Smooth muscle cell of trachea (primary cell): Measurements from ENCODE around the gene SLC25A23. TPM values are rescaled to one million over a fixed set of nuclear protein-coding genes. Genes with fewer than 3 reads are reported as not detected.

Experiments
- total RNA-seq: library from RNA; depleted of rRNA; stranded (reverse); fragments of >200 nt; gene quantifications from 2 replicates; pipeline ENCODE4 v1.2.1, GENCODE V29; 2014

SLC25A23 gene
- total RNA-seq = 17.2 and 46.3 TPM in 2 replicates

DNA sequence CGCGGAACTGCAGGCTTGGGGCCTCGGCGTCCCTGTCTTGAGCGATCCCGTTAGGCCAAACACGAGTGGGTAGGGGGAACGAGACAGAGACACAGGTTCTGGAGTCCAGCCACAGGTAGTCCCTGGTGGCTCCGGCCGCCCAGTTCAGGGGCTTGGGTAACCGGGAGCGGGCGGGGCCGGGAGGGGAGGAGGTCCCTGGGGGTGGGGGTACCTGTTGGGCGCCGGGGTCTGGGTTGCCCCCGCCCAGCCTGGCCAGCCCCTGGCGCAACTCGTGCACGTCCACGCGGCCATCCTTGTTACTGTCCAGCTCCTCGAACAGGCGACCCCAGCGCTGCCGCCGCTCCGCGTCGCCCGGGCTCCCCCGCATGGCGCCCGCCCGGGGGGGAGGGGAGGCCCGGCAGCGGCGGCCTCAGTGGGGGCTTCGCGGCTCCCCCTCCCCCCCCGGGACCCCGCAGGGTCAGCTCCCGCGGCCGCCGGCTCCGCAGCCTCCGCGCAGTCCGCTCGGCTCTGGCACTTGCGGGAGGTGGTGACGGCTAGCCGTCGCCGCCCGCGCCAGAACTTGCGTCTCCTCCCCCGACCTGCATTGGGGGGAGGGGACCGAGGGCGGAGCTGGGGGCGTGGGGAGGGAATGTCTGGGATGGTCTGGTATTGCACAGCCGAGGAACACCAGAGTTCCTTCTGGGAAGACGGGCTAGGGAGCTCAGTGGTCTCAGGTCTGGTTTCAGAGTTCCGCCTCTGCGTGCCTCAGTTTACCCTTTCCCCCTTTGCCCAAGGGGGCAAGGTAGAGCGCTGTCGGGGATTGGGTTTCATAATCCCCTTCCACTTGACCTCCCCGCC lies at the start of gene SLC25A23:
SLC25A23 (minus strand) TSS at position 531 of the 837 bp plus-strand sequence; CDS start at position 367, 164 bp downstream.

DNA sequence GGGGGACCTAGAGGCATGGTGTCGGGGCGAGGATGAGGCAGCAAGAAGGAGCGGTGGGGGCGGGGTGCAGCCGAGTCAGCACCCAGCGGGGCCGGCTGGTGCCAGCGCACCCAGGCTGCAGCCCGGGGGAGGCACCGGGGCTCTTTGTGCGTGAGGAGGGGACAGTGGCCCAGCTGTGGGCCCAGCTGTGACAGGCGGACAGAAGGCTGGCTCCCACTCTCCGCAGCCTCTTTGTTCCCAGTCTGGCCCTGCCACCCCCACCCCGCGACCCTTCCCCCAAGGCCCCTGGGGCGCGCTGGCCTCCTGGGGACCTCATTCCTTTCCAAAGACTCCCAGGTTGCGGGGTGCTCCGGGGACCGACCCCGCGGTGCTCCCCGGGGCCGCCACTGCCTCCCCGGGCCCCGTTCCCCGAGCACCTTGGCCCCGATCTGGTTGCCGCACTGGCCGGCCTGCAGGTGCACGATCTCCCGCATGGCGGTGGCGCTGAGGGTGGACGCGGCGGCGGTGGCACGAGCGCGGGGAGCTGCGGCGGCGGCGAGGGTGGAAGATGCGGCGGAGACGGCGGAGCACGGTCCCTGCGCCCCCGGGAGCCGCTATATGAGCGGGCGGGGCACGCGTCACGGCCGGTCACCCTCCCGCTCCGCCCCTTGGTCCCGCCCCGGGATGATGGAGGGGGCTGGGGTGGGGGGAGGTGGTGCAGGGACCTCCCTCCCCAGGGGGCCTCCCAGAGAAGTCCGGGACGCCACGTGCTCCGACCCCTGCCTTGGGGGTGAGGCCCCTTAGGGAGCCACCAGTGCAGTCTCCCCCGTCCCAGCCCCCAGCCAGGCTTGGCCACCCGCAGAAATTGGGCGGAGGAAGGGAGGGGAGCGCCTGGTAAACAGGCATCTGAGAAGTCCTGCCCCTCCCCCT lies 42.4 kb upstream of the SLC25A23 start, which contains the start of gene TUBB4A:
TUBB4A (minus strand) TSS at position 570 of the 909 bp plus-strand sequence; CDS start at position 473, 97 bp downstream.

DNA sequence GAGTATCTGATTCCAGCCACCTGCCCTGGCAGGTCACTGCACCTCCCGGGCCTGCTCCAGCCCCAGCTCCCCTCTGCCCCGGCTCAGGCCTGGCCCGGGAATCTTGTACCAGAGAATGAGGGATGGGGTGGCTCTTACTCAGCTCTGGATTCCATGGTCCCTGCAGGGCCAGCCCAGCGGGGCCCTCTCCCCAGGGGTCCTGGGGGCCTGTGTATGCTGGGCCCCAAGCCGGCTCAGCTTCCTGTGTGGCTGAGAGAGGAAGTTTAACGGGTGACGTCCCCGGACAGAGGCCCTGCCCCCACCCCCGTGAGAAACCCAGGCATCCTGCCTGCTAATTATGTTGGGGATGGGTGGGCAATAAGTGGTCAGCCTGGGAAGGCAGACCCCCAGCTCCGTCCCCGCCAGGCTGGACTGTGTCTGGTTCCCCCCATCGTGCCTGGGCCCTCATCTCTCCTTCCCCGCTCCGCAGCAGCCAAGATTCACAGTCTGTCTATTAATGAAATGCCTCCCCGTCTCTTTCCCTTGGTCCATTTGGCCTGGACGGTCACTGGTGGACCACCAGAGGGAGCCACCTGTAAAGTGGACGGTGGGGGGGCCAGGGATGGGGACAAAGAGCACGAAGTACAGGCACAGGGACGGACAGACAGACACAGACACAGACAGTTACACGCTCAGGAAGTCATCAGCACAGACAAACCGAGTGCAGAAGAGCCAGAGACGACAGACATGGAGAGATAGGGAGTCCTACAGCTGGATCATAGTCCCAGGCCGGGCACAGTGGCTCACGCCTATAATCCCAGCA lies 22.1 kb upstream of the SLC25A23 start, which contains the start of gene DENND1C:
DENND1C (minus strand) TSS at position 247 of the 802 bp plus-strand sequence; CDS start at position 155, 92 bp downstream.

DNA sequence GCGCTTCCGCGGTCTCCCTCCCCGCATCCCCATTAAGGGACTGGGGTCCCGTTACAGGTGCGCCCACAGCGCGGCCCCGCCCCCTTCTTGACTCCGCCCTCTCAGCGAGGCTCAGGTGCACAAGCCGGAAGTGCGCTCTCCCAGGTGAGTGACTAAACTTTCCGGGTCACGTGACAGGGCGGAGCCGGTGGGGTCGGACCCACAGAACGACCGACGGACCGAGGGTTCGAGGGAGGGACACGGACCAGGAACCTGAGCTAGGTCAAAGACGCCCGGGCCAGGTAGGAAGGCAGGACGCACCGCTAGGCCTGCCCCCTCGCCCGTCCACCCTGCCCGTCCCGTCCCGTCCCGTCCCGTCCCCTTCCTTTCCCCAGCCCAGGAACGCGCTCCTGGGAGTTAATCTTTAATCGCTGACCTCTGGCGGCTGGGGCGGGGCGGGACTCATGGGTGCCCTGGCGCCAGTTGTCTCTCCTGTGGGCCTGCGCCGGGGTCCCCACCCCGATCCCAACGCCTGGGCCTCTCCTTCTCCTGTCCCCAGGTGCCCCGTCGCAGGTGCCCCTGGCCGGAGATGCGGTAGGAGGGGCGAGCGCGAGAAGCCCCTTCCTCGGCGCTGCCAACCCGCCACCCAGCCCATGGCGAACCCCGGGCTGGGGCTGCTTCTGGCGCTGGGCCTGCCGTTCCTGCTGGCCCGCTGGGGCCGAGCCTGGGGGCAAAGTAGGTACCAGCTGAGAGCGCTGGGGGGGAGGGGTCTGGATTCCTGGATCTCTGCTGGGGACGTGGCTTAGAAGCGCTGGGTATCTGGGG lies 4.7 kb upstream of the SLC25A23 start, which contains the start of gene CRB3:
CRB3 (plus strand) TSS at position 202 of the 804 bp plus-strand sequence; CDS start at position 633, 431 bp downstream.

DNA sequence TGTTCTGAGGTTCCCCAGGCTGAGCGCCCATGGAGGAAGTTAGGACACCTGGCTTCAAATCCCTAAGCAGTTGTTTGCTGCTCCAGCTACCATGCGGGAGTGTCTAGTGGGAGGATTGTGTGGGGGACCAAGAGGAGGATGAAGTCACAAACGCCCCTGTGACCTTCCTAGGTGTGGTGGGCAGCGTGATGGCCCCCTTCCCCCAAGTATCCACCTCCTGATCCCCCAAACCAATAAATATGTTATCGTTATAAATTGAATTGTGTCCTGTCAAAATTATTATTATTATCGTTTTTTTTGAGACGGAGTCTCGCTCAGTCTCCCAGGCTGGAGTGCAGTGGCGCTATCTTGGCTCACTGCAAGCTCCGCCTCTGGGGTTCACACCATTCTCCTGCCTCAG lies 25.9 kb downstream of the SLC25A23 start, which contains the start of gene SLC25A41:
SLC25A41 (minus strand) TSS at position 101 of the 400 bp plus-strand sequence; CDS start at position 31, 70 bp downstream.

GRCh38 chr19:6424195-6424938 lies 35.2 kb downstream of the SLC25A23 start, which contains the start of gene KHSRP:
KHSRP (minus strand) TSS chr19:6424811; CDS start chr19:6424701, 110 bp downstream.

GRCh38 chr19:6393074-6393982 lies 66.3 kb downstream of the SLC25A23 start, which contains the start of gene GTF2F1:
GTF2F1 (minus strand) TSS chr19:6393164; CDS start chr19:6392995, 169 bp downstream.

Other genes with a start within 250 kb of the SLC25A23 start
- gene MLLT1, start 179.8 kb downstream of the SLC25A23 start, total RNA-seq = 6.7 and 10.9 TPM in 2 replicates
- gene ACER1, start 126.2 kb downstream of the SLC25A23 start, total RNA-seq = not detected in 2 replicates
- gene CLPP, start 98.3 kb downstream of the SLC25A23 start, total RNA-seq = 52.4 and 58.2 TPM in 2 replicates
- 23.5 and 59.1 TPM in 2 replicates for gene ALKBH7, start 87.0 kb downstream of the SLC25A23 start, total RNA-seq
- gene PSPN, start 83.9 kb downstream of the SLC25A23 start, total RNA-seq = 1.2 and 1.7 TPM in 2 replicates
- 49.2 and 58.7 TPM in 2 replicates for gene GTF2F1, start 66.6 kb downstream of the SLC25A23 start, total RNA-seq
- 106 and 130 TPM in 2 replicates for gene KHSRP, start 35.0 kb downstream of the SLC25A23 start, total RNA-seq
- gene SLC25A41, start 26.0 kb downstream of the SLC25A23 start, total RNA-seq = under 0.01 TPM in 1 of 2 replicates, not detected in the other
- gene CRB3, start 4.5 kb upstream of the SLC25A23 start, total RNA-seq = not detected in 2 replicates
- not detected in 2 replicates for gene DENND1C, start 22.0 kb upstream of the SLC25A23 start, total RNA-seq
- not detected in 2 replicates for gene TUBB4A, start 42.5 kb upstream of the SLC25A23 start, total RNA-seq
- gene TNFSF9, start 71.2 kb upstream of the SLC25A23 start, total RNA-seq = under 0.01 and 1.3 TPM in 2 replicates
- gene CD70, start 131.4 kb upstream of the SLC25A23 start, total RNA-seq = not detected in 2 replicates
- gene TNFSF14, start 210.4 kb upstream of the SLC25A23 start, total RNA-seq = 0.17 TPM in 1 of 2 replicates, not detected in the other